HL-60 (cell line): ENCODE data around the gene TTC32.

Source experiments
- CTCF ChIP-seq: IDR thresholded peaks from one replicate; pipeline ENCODE4 v1.5.1; 2011; ENCODE audit warnings: low read length, control low read depth, inconsistent platforms; ENCODE audit not compliant: insufficient read depth
- POLR2AphosphoS5 ChIP-seq: IDR thresholded peaks from 2 replicates; pipeline ENCODE4 v1.6.1; 2012; ENCODE audit warnings: low read depth

GRCh38 chr2:19914266-19914975 lies 12.6 kb upstream of the TTC32 start:
- no peak for TF ChIP-seq CTCF
- no peak for TF ChIP-seq POLR2AphosphoS5
